ENCODE data around the gene GALNT10. TPM values are rescaled to one million over a fixed set of nuclear protein-coding genes. Genes with fewer than 3 reads are reported as not detected.
A peak's percentile ranks its signal among the peaks of the same experiment; 100 is the strongest.

The GALNT10 gene
- total and polyA plus RNA-seq, 2 donors from 2014 or later, result 13.0 to 44.3 TPM

DNA sequence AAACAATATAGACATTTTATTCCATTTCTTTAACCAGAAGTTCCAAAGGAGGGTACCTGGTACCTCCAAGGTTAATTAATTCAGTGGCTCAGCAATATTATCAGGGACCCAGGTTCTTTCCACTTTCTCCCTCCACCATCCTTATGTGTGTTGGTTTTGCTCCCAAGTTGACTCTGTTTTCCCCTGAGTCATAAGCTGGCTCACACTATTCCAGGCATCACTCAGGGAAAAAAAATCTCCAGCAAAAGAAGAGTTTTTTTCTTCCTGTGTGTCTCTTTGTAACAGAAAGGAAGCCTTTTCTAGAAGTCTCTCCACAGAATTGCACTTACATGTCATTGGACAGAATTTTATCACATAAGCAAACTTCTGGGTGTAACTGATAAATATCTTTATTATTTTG lies 31.2 kb upstream of the GALNT10 start:
- FAIRE-seq (no peak), DNase-seq (no peak)
- Histone ChIP-seq H3K9ac (ENCODE audit: low read length in 3 of 3) (no peak overlapping the region), H3K27ac (ENCODE audit: low read depth in 2 of 2, low read length in 2 of 2) (no peak overlapping the region), H3K36me3 (ENCODE audit: control insufficient read depth in 2 of 3, insufficient read depth in 3 of 3, low read length in 3 of 3) (no peaks in the 10 kb centered on the region), H3K9me3 (ENCODE audit: control insufficient read depth in 2 of 3, insufficient read depth in 1 of 3, low read length in 3 of 3) (no peaks in the 10 kb centered on the region), H3K4me3 (ENCODE audit: low read length in 3 of 3) (no peak overlapping the region), H3K4me1 (ENCODE audit: control insufficient read depth in 2 of 3, insufficient read depth in 2 of 3, low read depth in 1 of 3, low read length in 3 of 3) (no peaks in the 10 kb centered on the region), H3K27me3 (ENCODE audit: control insufficient read depth, insufficient read depth, low read length) (no peaks in the 10 kb centered on the region)
- TF ChIP-seq, protein P1, sequence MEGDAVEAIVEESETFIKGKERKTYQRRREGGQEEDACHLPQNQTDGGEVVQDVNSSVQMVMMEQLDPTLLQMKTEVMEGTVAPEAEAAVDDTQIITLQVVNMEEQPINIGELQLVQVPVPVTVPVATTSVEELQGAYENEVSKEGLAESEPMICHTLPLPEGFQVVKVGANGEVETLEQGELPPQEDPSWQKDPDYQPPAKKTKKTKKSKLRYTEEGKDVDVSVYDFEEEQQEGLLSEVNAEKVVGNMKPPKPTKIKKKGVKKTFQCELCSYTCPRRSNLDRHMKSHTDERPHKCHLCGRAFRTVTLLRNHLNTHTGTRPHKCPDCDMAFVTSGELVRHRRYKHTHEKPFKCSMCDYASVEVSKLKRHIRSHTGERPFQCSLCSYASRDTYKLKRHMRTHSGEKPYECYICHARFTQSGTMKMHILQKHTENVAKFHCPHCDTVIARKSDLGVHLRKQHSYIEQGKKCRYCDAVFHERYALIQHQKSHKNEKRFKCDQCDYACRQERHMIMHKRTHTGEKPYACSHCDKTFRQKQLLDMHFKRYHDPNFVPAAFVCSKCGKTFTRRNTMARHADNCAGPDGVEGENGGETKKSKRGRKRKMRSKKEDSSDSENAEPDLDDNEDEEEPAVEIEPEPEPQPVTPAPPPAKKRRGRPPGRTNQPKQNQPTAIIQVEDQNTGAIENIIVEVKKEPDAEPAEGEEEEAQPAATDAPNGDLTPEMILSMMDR (IDR thresholded peaks at IDR 0.05; ENCODE audit: borderline replicate concordance, extremely low read depth, insufficient read depth), result no peak
- intact Hi-C loops (cut with DNase I), result no loop called here

DNA sequence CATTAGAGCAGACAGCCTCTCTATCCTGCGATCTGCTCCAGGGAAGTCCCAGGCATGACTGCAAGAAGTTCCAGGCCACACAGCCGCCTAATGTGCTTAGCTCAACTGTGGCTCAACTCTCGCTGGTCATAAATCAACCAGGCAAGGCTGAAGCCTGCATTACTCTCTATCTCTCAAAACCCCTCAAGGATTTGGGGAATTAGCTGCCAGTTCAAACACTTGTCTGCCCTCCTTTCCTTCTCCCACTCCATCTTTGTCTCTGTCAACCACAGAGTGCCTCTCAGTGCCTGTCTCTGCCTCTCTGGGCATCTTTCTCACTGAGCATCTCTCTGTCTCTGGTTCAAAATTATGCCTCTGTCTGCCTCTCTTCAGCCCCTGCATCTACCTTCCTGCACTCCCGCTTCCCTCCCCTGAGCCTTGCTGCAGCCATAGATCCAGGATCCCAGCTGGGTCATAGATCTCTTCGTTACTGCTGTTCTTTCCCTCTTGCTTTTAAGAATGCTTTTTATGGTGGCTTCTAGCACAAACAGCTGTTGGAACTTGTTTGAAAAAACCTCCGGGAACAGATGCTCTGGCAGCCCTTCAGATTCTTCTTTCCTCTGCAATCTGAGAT lies 27.9 kb upstream of the GALNT10 start:
- H3K27ac ChIP-seq (ENCODE audit: low read depth in 2 of 2, low read length in 2 of 2), result no peak overlapping the region
- H3K4me1 ChIP-seq (ENCODE audit: control insufficient read depth in 2 of 3, insufficient read depth in 2 of 3, low read depth in 1 of 3, low read length in 3 of 3), result no peaks in the 10 kb centered on the region
- no peaks in the 10 kb centered on the region for H3K9me3 ChIP-seq (ENCODE audit: control insufficient read depth in 2 of 3, insufficient read depth in 1 of 3, low read length in 3 of 3)
- intact Hi-C loops (cut with DNase I), result no loop called here
- H3K36me3 ChIP-seq (ENCODE audit: control insufficient read depth in 2 of 3, insufficient read depth in 3 of 3, low read length in 3 of 3), result no peaks in the 10 kb centered on the region
- H3K27me3 ChIP-seq (ENCODE audit: control insufficient read depth, insufficient read depth, low read length), result no peaks in the 10 kb centered on the region
- DNase-seq (peak in 3 of 5 donors; percentile 49 to 78 (median 54)), FAIRE-seq (no peak)
- H3K9ac ChIP-seq (ENCODE audit: low read length in 3 of 3), result no peak overlapping the region
- TF ChIP-seq, protein P1 (IDR thresholded peaks at IDR 0.05; ENCODE audit: borderline replicate concordance, extremely low read depth, insufficient read depth), result no peak
- no peak overlapping the region for H3K4me3 ChIP-seq (ENCODE audit: low read length in 3 of 3)

DNA sequence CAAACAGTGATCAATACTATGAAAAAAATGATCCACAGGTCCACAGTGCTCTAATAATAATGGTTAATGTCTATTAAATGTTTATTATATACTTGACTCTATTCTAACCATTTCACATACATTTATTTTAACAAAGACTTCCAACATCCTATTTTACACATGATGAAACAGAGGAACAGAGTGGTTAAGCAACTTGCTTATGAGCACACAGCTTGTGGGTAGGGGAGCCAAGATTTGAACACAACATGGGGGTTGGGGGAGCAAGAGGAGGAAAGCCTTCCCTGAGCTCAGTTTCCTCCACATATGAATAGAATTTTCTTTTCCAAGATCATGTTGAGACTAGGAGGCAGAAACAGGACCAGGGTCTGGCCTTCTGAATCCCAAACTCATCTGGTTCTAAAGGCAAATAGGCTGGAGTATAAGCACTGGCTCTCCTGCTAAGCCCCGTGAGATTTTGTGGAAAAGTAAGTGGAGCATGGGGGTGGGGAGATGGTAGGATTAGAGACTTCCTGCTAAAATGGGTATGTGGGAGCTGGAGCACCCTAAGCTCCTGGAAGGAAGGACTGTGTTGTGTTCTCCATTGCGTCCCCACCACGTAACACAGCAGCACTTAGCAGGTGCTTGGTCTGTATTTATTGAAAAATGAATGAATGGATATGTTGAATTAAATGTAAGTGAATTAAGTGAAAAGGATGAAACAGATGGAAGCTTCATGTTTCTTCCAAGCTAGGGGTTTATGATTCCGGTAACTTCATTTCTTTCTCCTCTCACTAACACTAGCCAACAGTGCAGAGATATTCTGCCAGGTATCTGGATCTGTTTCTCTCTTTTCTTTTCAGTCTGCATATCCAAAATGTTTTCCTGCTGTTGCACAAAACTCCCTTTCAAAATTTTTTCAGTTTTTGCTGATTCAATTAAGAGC lies 26.9 kb upstream of the GALNT10 start:
- Histone ChIP-seq H3K4me1 (ENCODE audit: control insufficient read depth in 2 of 3, insufficient read depth in 2 of 3, low read depth in 1 of 3, low read length in 3 of 3) (no peaks in the 10 kb centered on the region), H3K27me3 (ENCODE audit: control insufficient read depth, insufficient read depth, low read length) (no peaks in the 10 kb centered on the region), H3K9me3 (ENCODE audit: control insufficient read depth in 2 of 3, insufficient read depth in 1 of 3, low read length in 3 of 3) (no peaks in the 10 kb centered on the region), H3K4me3 (ENCODE audit: low read length in 3 of 3) (no peak overlapping the region), H3K27ac (ENCODE audit: low read depth in 2 of 2, low read length in 2 of 2) (no peak overlapping the region), H3K36me3 (ENCODE audit: control insufficient read depth in 2 of 3, insufficient read depth in 3 of 3, low read length in 3 of 3) (no peaks in the 10 kb centered on the region), H3K9ac (ENCODE audit: low read length in 3 of 3) (no peak overlapping the region)
- intact Hi-C loops (cut with DNase I), result no loop called here
- TF ChIP-seq, protein P1 (IDR thresholded peaks at IDR 0.05; ENCODE audit: borderline replicate concordance, extremely low read depth, insufficient read depth), result no peak
- DNase-seq (no peak), FAIRE-seq (no peak)
